Fibroblast of gingiva (primary cell): Measurements from ENCODE around the gene HSPA4.
"Not testable (repeated sequence)": the region's sequence is repeated elsewhere in the genome, so short reads cannot be mapped to it uniquely, and the experiment has no call there.

Experiments
- DNase-seq: peaks from one replicate; pipeline ENCODE4 v3.0.0-alpha.2; 2011; ENCODE audit warnings: low read depth

Gene HSPA4

DNA sequence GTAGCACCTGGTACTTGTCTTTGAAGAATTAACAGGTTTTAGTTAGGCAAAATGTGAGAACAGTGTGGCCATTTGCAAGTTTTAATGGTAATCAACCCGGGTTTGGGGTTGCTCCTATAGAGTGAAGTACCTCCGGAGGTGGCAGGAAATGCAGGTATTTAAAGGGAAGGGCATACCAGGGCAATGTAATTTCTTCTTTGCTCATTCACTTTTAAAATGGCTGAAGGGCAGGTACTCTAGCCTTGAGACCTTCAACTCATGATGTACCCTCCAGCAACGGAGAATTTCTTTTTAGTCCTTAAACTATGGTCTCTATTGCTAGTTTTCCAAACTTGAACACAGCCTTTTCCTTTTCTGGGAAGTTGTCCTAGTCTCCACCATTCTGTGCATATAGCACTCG is 1.3 kb upstream of the HSPA4 start:
- no peak for DNase-seq

DNA sequence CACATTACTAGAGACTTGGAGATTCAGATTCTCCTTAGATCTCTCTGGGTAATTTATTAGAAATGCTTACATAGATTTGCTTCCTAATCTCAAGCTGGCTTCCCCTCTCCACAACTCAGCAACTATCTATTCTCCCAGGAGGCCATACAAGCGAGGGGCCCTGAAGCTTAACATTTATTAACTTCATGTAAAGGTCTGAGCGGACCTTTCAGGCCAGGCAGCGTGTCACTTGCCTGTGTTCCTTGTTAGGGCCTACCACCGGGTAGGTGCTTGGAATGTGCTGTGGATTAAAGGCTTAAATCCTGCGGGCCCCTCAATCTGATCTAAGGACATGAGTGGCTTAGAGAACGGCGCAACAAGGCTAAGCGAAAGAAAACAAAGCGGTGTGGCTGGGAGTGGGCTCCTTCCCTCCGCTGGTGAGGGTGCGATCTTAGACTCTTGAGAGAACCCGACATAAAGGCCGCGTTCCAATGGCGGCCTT is 712 bp upstream of the HSPA4 start:
- DNase-seq, result no peak

DNA sequence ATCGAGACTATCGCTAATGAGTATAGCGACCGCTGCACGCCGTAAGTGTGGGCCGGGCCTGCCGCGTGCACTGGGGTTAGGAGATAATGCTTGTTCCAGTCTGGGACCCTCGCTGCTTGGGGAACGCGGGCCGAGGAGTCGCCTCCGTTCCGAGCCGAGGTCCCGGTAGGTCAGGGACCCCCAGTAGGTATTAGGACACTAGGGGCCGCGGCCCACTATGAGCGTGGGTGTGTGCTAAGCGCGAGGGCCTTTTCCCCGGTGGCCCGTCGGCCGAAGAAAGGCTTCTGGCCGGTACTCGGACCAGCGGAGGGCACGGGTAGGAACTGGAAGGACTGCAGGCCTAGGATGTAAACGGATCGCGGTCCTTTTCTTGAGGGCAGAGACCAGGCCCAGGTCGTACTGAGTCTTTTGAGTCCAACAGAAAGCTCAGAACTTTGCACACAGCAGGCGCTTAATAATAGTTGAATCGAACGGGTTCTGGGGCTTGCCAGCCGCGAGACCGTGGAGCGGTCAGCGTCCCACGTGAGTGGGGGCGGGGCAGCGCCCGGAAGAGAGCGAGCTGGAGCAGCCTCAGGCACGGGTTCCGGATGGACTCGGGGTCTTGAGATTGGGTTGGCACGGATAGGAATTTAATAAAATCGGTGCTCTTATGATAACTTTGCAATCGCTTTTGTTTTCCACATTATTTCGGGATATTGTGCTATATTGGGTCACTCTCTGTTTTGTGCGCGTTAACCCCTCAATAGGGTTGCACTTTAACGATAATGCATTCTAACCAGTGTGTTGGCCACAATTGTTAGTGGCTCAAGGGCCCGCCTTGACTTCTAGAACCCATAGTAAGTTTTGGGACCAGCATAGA is 733 bp downstream of the HSPA4 start:
- peak; percentile 39 for DNase-seq

DNA sequence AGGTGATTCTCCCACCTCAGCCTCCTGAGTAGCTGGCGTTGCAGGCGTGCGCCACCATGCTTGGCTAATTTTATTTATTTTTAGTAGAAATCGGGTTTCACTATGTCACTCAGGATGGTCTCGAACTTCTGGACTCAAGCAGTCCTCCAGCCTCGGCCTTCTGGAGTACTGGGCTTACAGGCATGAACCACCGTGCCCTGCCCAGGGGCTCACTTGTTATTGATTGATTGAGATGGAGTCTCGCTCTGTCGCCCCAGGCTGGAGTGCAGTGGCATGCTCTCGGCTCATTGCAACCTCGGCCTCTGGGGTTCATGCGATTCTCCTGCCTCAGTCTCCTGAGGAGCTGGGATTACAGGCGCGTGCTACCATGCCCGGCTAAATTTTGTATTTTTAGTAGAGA is 1.6 kb downstream of the HSPA4 start:
- DNase-seq, result no peak

GRCh38 chr5:133054697-133055471 is 3.1 kb downstream of the HSPA4 start:
- no peak for DNase-seq

DNA sequence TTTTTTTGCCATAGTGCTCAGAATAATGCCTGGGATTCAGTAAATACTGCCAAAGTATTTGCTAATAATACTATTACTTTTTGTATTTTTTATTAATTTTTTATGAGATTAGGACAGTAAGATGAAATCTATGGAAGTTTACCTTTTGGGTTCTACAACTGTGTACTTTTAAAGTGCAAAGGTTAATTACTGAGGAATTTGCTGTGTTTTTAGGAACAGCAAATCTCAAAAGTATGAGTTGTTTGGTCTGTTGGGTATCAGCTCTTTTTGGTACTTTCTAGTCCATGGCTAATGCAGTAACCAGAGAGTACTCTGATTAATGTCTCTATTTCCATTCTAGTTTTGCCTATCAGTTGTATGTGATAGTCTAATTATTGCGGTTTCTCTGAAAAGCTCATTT is 5.1 kb downstream of the HSPA4 start:
- DNase-seq, result no peak

DNA sequence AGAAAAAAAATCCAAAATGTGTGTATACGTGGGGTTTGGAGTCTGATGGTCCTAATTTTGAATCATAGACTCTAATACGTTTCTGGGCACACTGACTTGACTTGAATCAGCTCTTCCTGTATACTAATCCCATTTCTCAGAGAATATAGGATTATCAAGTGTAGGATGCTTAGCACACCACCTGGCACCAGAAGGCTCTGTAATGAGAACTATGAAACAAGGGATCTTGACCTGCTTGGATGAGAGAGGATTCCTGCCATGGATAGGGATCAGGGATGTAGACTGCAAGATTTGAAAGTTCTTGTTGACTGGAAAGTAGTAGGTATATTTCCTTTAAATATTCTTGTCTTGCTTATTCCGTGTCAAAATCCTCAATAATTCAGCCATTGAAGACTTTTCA is 7.8 kb downstream of the HSPA4 start:
- no peak for DNase-seq

- no peak for DNase-seq
Measured at GRCh38 chr5:133062276-133062675, 10.5 kb downstream of the HSPA4 start.

DNA sequence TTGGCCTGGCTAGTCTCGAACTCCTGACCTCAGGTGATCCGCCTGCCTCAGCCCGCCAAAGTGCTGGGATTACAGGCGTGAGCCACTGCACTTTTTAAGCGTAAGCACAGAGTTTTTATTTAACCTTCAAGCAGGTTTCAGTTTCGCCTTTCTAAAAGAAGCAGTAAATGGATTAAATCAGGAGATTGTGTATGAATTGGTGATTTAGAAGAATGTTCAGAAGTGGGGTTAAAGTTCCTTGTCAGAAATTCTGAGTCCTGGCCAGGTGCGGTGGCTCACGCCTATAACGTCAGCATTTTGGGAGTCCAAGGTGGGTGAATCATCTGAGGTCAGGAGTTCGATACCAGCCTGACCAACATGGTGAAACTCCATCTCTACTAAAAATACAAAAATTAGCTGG is 12.2 kb downstream of the HSPA4 start:
- no peak for DNase-seq

- DNase-seq, result no peak
Measured at GRCh38 chr5:133065471-133065870, 13.7 kb downstream of the HSPA4 start.

DNA sequence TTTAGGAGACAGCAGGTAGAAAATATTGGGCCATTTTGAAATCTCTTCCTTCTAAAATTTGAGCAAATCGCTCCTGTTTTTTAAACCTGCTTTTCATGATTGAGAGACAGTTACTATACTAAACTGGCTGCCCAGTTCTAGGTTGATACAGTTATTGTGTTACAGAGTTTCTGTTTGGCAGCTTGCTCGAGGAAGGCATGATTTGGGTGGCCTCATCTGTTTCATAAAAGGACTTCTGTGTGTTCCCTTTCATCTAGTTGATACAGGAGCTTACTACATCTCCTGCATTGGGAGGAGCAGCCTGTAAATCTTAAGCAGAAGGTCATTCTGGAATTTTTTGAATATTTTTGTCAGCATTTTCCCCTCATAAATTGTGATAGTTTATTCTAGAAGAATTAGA is 14.2 kb downstream of the HSPA4 start:
- no peak for DNase-seq

GRCh38 chr5:133072021-133072420 is 20.2 kb downstream of the HSPA4 start:
- DNase-seq, result no peak

DNA sequence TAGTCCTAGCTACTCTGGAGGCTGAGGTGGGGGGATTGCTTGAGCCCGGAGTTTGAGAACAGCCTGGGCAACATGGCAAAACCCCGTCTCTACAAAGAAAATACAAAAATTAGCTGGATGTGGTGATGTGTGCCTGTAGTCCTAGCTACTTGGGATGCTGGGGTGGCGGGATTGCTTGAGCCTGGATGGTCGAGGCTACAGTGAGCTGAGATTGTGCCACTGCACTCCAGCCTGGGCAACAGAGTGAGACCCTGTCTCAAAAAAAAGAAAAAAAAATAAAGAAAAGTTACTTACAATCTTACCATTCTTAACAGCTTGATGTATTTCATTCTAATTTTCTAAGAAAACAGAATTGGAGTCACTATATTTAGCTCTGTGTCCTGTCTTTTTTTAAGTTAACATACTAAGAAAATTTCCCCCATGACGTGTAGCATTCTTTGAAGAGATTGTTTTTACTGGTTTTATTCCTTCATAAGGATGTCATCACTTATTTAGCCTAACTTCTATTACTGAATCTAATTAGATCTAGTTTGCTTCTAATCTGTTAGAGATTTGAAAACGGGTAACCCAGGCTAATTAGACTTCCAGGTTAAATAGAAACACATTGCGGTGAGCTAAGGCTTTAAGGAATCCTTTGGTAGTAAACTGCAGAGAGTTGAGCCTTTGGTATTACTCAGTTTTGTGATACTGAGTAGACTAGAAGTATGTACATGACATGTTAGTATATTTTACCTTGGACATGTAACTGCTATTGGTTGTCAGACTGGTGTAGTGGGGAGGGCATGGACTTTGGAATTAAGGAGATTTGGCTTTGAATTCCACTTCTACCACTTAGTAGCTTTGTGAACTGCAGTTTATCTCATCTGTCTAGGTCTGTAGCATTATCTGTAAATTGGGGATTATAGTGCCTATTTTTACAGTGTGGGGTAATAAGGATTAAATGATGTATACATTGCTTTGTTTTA is 24.0 kb downstream of the HSPA4 start:
- DNase-seq, result no peak

GRCh38 chr5:133079048-133079447 is 27.2 kb downstream of the HSPA4 start:
- peak; percentile 29 for DNase-seq

DNA sequence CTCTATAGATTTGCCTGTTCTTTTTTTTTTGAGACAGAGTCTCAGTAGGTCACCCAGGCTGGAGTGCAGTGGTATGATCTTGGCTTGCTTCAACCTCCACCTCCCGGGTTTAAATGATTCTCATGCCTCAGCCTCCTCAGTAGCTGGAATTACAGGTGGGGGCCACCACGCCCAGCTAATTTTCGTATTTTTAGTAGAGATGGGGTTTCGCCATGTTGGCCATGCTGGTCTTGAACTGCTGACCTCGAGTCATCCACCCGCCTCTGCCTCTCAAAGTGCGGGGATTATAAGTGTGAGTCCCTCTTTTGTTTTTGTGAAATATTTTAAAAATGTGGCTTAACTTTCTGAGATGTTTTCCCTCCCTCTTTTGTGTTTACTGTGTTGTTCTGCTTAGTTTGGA is 29.2 kb downstream of the HSPA4 start:
- no peak for DNase-seq

DNA sequence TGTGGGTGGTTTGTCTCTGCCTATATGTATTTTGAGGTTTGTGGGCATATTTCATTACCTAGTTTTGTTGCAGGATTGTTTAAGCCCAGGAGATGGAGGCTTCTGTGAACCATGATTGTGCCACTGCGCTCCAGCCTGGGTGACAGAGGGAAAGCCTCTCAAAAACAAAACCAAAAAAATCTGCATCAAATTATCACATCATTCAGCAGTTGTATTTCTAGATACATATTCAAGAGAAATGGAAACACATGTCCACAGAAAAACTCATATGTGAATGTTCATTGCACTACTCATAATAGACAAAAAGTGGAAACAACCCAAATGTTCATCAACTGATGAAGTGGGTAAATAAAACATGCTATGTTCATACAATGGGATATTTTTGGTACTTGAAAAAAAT is 29.9 kb downstream of the HSPA4 start:
- DNase-seq, result peak; percentile 57

DNA sequence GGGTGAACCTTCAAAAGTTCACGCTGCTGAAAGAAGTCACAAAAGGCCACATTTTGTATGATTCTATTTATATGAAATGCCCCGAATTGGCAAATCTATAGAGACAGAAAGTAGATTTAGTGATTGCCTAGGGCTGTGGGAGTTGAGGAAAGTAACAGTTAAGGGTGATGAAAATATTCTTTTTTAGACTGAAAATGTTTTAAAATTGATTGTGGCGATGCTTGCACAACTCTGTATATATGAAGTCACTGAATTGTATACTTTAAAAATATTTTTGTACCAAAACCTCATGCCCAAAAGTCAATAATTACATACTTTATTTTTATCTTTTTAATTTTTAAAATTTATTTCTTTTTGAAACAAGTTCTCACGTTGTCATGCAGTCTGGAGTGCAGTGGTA is 30.3 kb downstream of the HSPA4 start:
- DNase-seq, result no peak

DNA sequence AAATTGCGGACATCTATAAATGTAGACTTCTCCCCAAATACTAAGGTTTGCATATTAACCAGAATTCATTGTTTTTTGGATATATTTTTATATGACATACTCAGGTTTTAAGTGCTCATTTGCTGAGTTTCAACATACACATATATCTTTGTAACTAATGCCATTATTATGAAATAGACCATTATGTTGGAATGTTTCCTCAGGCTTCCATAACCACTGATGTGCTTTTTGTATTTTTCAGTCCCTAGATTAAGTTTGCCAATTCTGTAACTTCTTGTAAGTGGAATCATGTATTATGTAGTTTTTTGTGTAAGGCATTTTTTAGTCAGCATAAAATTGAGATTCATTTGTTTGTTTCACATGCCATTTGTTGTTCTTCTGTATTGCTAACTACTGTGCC is 32.1 kb downstream of the HSPA4 start:
- DNase-seq, result peak; percentile 64

- DNase-seq, result not testable (repeated sequence)
Measured at GRCh38 chr5:133085171-133085570, 33.4 kb downstream of the HSPA4 start.

DNA sequence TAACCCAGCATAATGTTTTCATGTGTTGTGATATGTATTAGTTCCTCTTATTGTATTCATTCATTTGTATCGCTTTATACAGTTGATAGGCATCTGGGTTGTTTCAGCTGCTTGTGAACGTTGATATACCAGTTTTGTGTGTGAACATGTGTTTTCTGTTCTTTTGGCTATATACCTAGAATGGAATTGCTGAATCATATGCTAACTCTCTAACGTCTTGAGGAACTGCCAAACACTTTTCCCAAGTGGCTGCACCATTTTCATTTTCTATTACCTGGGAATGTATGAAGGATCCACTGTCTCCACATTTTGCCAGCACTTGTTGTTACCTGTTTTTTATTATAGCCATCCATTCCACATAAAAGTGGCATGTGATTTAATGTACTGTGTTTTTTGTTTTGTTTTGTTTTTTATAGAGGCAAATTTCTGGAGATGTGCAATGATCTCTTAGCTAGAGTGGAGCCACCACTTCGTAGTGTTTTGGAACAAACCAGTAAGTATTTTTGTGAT is 34.6 kb downstream of the HSPA4 start:
- DNase-seq, result peak; percentile 44

DNA sequence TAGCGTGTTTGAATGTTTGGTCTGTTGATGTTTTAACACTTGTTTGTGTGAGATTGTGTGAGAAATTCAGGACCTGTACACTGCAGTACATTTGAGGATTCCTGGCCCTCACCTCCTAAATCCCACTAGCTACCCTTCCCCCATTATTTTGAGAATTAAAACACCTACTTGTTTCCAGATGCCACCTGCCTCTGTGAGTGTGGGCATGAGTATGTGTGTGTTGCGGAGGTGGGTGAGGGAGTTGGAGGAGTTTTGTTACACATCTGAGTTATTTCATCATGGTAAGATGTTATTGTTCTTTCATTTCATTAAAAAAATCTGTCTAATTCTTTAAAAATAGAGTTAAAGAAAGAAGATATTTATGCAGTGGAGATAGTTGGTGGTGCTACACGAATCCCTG is 36.3 kb downstream of the HSPA4 start:
- no peak for DNase-seq

- DNase-seq, result no peak
Measured at GRCh38 chr5:133091034-133091433, 39.2 kb downstream of the HSPA4 start.
